Neural progenitor cell (in vitro differentiated cells): Measurements from ENCODE around the gene SLC6A17. TPM values are rescaled to one million over a fixed set of nuclear protein-coding genes. Genes with fewer than 3 reads are reported as not detected.

Source experiments
- DNase-seq: peaks from one replicate; pipeline ENCODE4 v3.0.0-alpha.2; 2016; ENCODE audit warnings: low spot score
- H2AFZ ChIP-seq: fragments of 200-600 bp; sonication (generic); replicated peaks from 2 replicates; pipeline ENCODE4 v1.6.1; 2016; ENCODE audit warnings: antibody characterized with exemption
- H3F3A ChIP-seq: fragments of 200-600 bp; sonication (generic); 2 replicates; pipeline ENCODE4 v1.6.1; 2016; ENCODE audit warnings: antibody characterized with exemption, low read depth
- H3K27ac ChIP-seq: fragments of 200-600 bp; sonication (generic); 2 replicates; pipeline ENCODE4 v1.5.1; 2016; ENCODE audit warnings: mild to moderate bottlenecking
- H3K27me3 ChIP-seq: fragments of 200-600 bp; sonication (generic); 2 replicates; pipeline ENCODE4 v1.6.1; 2016; ENCODE audit warnings: mild to moderate bottlenecking, moderate library complexity
- H3K36me3 ChIP-seq: fragments of 200-600 bp; sonication (generic); 2 replicates; pipeline ENCODE4 v1.5.1; 2016
- H3K4me1 ChIP-seq: fragments of 200-600 bp; sonication (generic); 2 replicates; pipeline ENCODE4 v1.6.1; 2016; ENCODE audit warnings: mixed run types
- H3K4me2 ChIP-seq: fragments of 200-600 bp; sonication (generic); 2 replicates; pipeline ENCODE4 v1.6.1; 2016
- H3K4me3 ChIP-seq: fragments of 200-600 bp; sonication (generic); 2 replicates; pipeline ENCODE4 v1.5.1; 2016
- H3K79me2 ChIP-seq: fragments of 200-600 bp; sonication (generic); 2 replicates; pipeline ENCODE4 v1.6.1; 2016; ENCODE audit warnings: low read depth
- H3K9ac ChIP-seq: fragments of 200-600 bp; sonication (generic); 2 replicates; pipeline ENCODE4 v1.6.1; 2016
- H3K9me3 ChIP-seq: fragments of 200-600 bp; sonication (generic); 2 replicates; pipeline ENCODE4 v1.5.1; 2016; ENCODE audit warnings: low read depth
- H4K20me1 ChIP-seq: fragments of 200-600 bp; sonication (generic); 2 replicates; pipeline ENCODE4 v1.6.1; 2016; ENCODE audit warnings: low read depth
- H3K27ac Mint-ChIP-seq: 3 replicates; pipeline ENCODE4 v1.8.0; 2021; ENCODE audit warnings: mixed read lengths
- H3K27me3 Mint-ChIP-seq: 2 replicates; pipeline ENCODE4 v1.8.0; 2022; ENCODE audit warnings: low read depth, mild to moderate bottlenecking, inconsistent platforms, moderate library complexity, mixed read lengths; ENCODE audit not compliant: insufficient read depth
- H3K36me3 Mint-ChIP-seq: 3 replicates; pipeline ENCODE4 v1.8.0; 2021; ENCODE audit warnings: mixed read lengths
- H3K4me1 Mint-ChIP-seq: 3 replicates; pipeline ENCODE4 v1.8.0; 2021; ENCODE audit warnings: mixed read lengths
- H3K4me3 Mint-ChIP-seq: 3 replicates; pipeline ENCODE4 v1.8.0; 2021; ENCODE audit warnings: mild to moderate bottlenecking, moderate library complexity, mixed read lengths
- H3K9me3 Mint-ChIP-seq: 3 replicates; pipeline ENCODE4 v1.8.0; 2020; ENCODE audit warnings: mixed read lengths
- CTCF ChIP-seq: fragments of 200-600 bp; sonication (generic); IDR thresholded peaks from 2 replicates; pipeline ENCODE4 v1.5.1; 2017; ENCODE audit warnings: antibody characterized with exemption, mild to moderate bottlenecking
- EZH2 ChIP-seq: fragments of 200-600 bp; sonication (generic); IDR thresholded peaks from 2 replicates; pipeline ENCODE4 v1.6.1; 2017; ENCODE audit warnings: antibody characterized with exemption, mild to moderate bottlenecking, moderate library complexity
- EZH2phosphoT487 ChIP-seq: fragments of 200-600 bp; sonication (generic); IDR thresholded peaks from 2 replicates; pipeline ENCODE4 v1.6.1; 2017; ENCODE audit warnings: antibody characterized with exemption
- total RNA-seq: library from RNA; depleted of rRNA; stranded (reverse); fragments of >200 nt; gene quantifications from 2 replicates; pipeline ENCODE4 v1.2.3, GENCODE V29; 2015; ENCODE audit warnings: low replicate concordance

Gene SLC6A17
- total RNA-seq, 1 donor from 2014 or later = not detected

GRCh38 chr1:110165761-110166231 lies 15.5 kb downstream of the SLC6A17 start:
- no peaks in the 10 kb centered on the region for H3K27me3 ChIP-seq
- DNase-seq = no peak
- no peaks in the 10 kb centered on the region for H3K79me2 ChIP-seq
- H2AFZ ChIP-seq = no peak overlapping the region
- H3K4me3 ChIP-seq = no peak overlapping the region
- no peaks in the 10 kb centered on the region for H3K4me1 ChIP-seq
- H3K36me3 ChIP-seq = no peaks in the 10 kb centered on the region
- no peak for TF ChIP-seq CTCF
- no peak for TF ChIP-seq EZH2phosphoT487
- no peaks in the 10 kb centered on the region for H3K9me3 ChIP-seq
- peaks cover 26% of the 10 kb centered on the region for H3K27me3 Mint-ChIP-seq
- no peaks in the 10 kb centered on the region for H3K9me3 Mint-ChIP-seq
- no peaks in the 10 kb centered on the region for H3K36me3 Mint-ChIP-seq
- H3F3A ChIP-seq = no peaks in the 10 kb centered on the region
- H3K4me3 Mint-ChIP-seq = no peak overlapping the region
- no peaks in the 10 kb centered on the region for H3K4me1 Mint-ChIP-seq
- H3K9ac ChIP-seq = no peak overlapping the region
- H3K27ac Mint-ChIP-seq = no peak overlapping the region
- no peak overlapping the region for H3K4me2 ChIP-seq
- H4K20me1 ChIP-seq = no peaks in the 10 kb centered on the region
- no peak overlapping the region for H3K27ac ChIP-seq

GRCh38 chr1:110166861-110167260 lies 16.6 kb downstream of the SLC6A17 start:
- Histone ChIP-seq H3K27ac (no peak overlapping the region), H3K9me3 (no peaks in the 10 kb centered on the region), H3K79me2 (no peaks in the 10 kb centered on the region), H3K4me2 (no peak overlapping the region), H3K4me3 (no peak overlapping the region), H3K9ac (no peak overlapping the region), H3K27me3 (no peaks in the 10 kb centered on the region), H4K20me1 (no peaks in the 10 kb centered on the region), H3F3A (no peaks in the 10 kb centered on the region), H3K4me1 (no peaks in the 10 kb centered on the region), H3K36me3 (no peaks in the 10 kb centered on the region), H2AFZ (no peak overlapping the region)
- H3K4me3 Mint-ChIP-seq = no peak overlapping the region
- no peaks in the 10 kb centered on the region for H3K9me3 Mint-ChIP-seq
- H3K4me1 Mint-ChIP-seq = no peaks in the 10 kb centered on the region
- DNase-seq = no peak
- no peak for TF ChIP-seq EZH2phosphoT487
- TF ChIP-seq CTCF = no peak
- no peak for TF ChIP-seq EZH2
- H3K36me3 Mint-ChIP-seq = no peaks in the 10 kb centered on the region
- H3K27ac Mint-ChIP-seq = no peak overlapping the region
- H3K27me3 Mint-ChIP-seq = peaks cover 24% of the 10 kb centered on the region

GRCh38 chr1:110170766-110171733 lies 20.8 kb downstream of the SLC6A17 start:
- Histone ChIP-seq H3K27ac (no peak overlapping the region), H3K4me2 (no peak overlapping the region), H3K36me3 (no peaks in the 10 kb centered on the region), H3K9ac (no peak overlapping the region), H3K4me1 (no peaks in the 10 kb centered on the region), H3K27me3 (no peaks in the 10 kb centered on the region), H3K9me3 (no peaks in the 10 kb centered on the region), H2AFZ (no peak overlapping the region), H3K4me3 (no peak overlapping the region), H3F3A (no peaks in the 10 kb centered on the region), H3K79me2 (no peaks in the 10 kb centered on the region), H4K20me1 (no peaks in the 10 kb centered on the region)
- Mint-ChIP-seq H3K27ac (peak overlapping the region; percentile 59), H3K36me3 (no peaks in the 10 kb centered on the region), H3K4me3 (no peak overlapping the region), H3K4me1 (peaks cover 6% of the 10 kb centered on the region), H3K9me3 (no peaks in the 10 kb centered on the region), H3K27me3 (peaks cover 15% of the 10 kb centered on the region)
- no peak for DNase-seq
- TF ChIP-seq EZH2phosphoT487 (no peak), CTCF (no peak), EZH2 (no peak)
